GM23338 (cell line): ENCODE results near the gene HTR1E. TPM values are rescaled to one million over a fixed set of nuclear protein-coding genes. Genes with fewer than 3 reads are reported as not detected.

Experiments used
- ATAC-seq: fragments of 200-7000 bp; cut with Tn5 transposase; 3 replicates; pipeline ENCODE4 v1.9.1; 2020
- DNase-seq: peaks from one replicate; pipeline ENCODE4 v3.0.0-alpha.2; 2015; ENCODE audit warnings: low spot score
- H2AFZ ChIP-seq: fragments of 200-600 bp; sonication (generic); 2 replicates; pipeline ENCODE4 v1.8.0; 2016; ENCODE audit warnings: antibody characterized with exemption, mild to moderate bottlenecking, moderate library complexity
- H3F3A ChIP-seq: fragments of 200-600 bp; sonication (generic); replicated peaks from 2 replicates; pipeline ENCODE4 v1.8.0; 2017; ENCODE audit warnings: antibody characterized with exemption, mixed run types, low read depth
- H3K27ac ChIP-seq: fragments of 200-600 bp; sonication (generic); 2 replicates; pipeline ENCODE4 v1.6.1; 2016; ENCODE audit warnings: low read depth
- H3K27me3 ChIP-seq: fragments of 200-600 bp; sonication (generic); 2 replicates; pipeline ENCODE4 v1.8.0; 2016; ENCODE audit warnings: mild to moderate bottlenecking, mixed run types, moderate library complexity; ENCODE audit not compliant: insufficient read depth
- H3K36me3 ChIP-seq: fragments of 200-600 bp; sonication (generic); 2 replicates; pipeline ENCODE4 v1.8.0; 2016; ENCODE audit warnings: mild to moderate bottlenecking; ENCODE audit not compliant: insufficient read depth
- H3K4me1 ChIP-seq: fragments of 200-600 bp; sonication (generic); 2 replicates; pipeline ENCODE4 v1.8.0; 2016; ENCODE audit warnings: mild to moderate bottlenecking, moderate library complexity; ENCODE audit not compliant: insufficient read depth
- H3K4me2 ChIP-seq: fragments of 200-600 bp; sonication (generic); 2 replicates; pipeline ENCODE4 v1.7.1; 2017; ENCODE audit warnings: mixed run types
- H3K4me3 ChIP-seq: fragments of 200-600 bp; sonication (generic); 2 replicates; pipeline ENCODE4 v1.6.1; 2016; ENCODE audit warnings: mixed run types
- H3K79me2 ChIP-seq: fragments of 200-600 bp; sonication (generic); replicated peaks from 2 replicates; pipeline ENCODE4 v1.8.0; 2017; ENCODE audit warnings: mild to moderate bottlenecking; ENCODE audit not compliant: insufficient read depth
- H3K9me2 ChIP-seq: fragments of 200-600 bp; sonication (generic); 2 replicates; pipeline ENCODE4 v1.8.0; 2017; ENCODE audit not compliant: insufficient read depth
- H4K20me1 ChIP-seq: fragments of 200-600 bp; sonication (generic); replicated peaks from 2 replicates; pipeline ENCODE4 v1.8.0; 2017; ENCODE audit warnings: mild to moderate bottlenecking; ENCODE audit not compliant: insufficient read depth
- H3K27ac Mint-ChIP-seq: 2 replicates; pipeline ENCODE4 v1.8.0; 2020; ENCODE audit warnings: inconsistent platforms, mild to moderate bottlenecking, moderate library complexity, mixed read lengths
- H3K27me3 Mint-ChIP-seq: 3 replicates; pipeline ENCODE4 v1.8.0; 2022; ENCODE audit warnings: low read depth, mild to moderate bottlenecking, moderate library complexity, mixed read lengths, inconsistent platforms; ENCODE audit not compliant: insufficient read depth, poor library complexity
- H3K36me3 Mint-ChIP-seq: 3 replicates; pipeline ENCODE4 v1.8.0; 2021; ENCODE audit warnings: low read depth, mild to moderate bottlenecking, inconsistent platforms, moderate library complexity, mixed read lengths
- H3K4me1 Mint-ChIP-seq: 3 replicates; pipeline ENCODE4 v1.8.0; 2020; ENCODE audit warnings: mild to moderate bottlenecking, inconsistent platforms, mixed read lengths
- H3K4me3 Mint-ChIP-seq: 3 replicates; pipeline ENCODE4 v1.8.0; 2021; ENCODE audit warnings: moderate library complexity, mild to moderate bottlenecking, inconsistent platforms, mixed read lengths
- H3K9me3 Mint-ChIP-seq: 3 replicates; pipeline ENCODE4 v1.8.0; 2020; ENCODE audit warnings: moderate library complexity, mild to moderate bottlenecking, inconsistent platforms, mixed read lengths
- CREB1 ChIP-seq: fragments of 250-450 bp; sonication (Bioruptor Pico); IDR thresholded peaks from 2 replicates; pipeline ENCODE4 v1.5.0; 2020; ENCODE audit warnings: low read depth, mild to moderate bottlenecking, moderate library complexity
- CTCF ChIP-seq, 2 experiments: fragments of 200-600 bp in 1 of 2; sonication (generic) in 1 of 2; conservative IDR thresholded peaks; 2 replicates each; pipeline versions ENCODE4 v1.5.1 to v1.6.1; 2016 to 2017; ENCODE audit warnings: antibody characterized with exemption in 2 of 2, low read depth in 2 of 2, mild to moderate bottlenecking in 2 of 2, moderate library complexity in 1 of 2
- ETS1 ChIP-seq: IDR thresholded peaks from 2 replicates; pipeline ENCODE4 v1.6.1; 2016; ENCODE audit warnings: antibody characterized with exemption
- EZH2 ChIP-seq: fragments of 200-600 bp; sonication (generic); IDR thresholded peaks from one replicate; pipeline ENCODE4 v1.8.0; 2017; ENCODE audit warnings: antibody characterized with exemption, mild to moderate bottlenecking, low read depth; ENCODE audit not compliant: unreplicated experiment
- JUNB ChIP-seq: IDR thresholded peaks from one replicate; pipeline ENCODE4 v1.6.1; 2016; ENCODE audit warnings: antibody characterized with exemption; ENCODE audit not compliant: unreplicated experiment
- POLR2AphosphoS5 ChIP-seq: IDR thresholded peaks from 2 replicates; pipeline ENCODE4 v1.6.1; 2016; ENCODE audit warnings: antibody characterized with exemption, low read depth
- STAT1 ChIP-seq: IDR thresholded peaks from one replicate; pipeline ENCODE4 v1.6.1; 2016; ENCODE audit warnings: antibody characterized with exemption; ENCODE audit not compliant: unreplicated experiment
- ZNF114 ChIP-seq: fragments of 250-450 bp; sonication (Bioruptor Pico); IDR thresholded peaks from 2 replicates; pipeline ENCODE4 v1.5.0; 2020; ENCODE audit warnings: mild to moderate bottlenecking, moderate library complexity
- ZNF331 ChIP-seq: fragments of 250-450 bp; sonication (Bioruptor Pico); IDR thresholded peaks from 2 replicates; pipeline ENCODE4 v1.5.0; 2020; ENCODE audit warnings: low read depth, mild to moderate bottlenecking, moderate library complexity
- ZNF462 ChIP-seq: fragments of 250-450 bp; sonication (Bioruptor Pico); IDR thresholded peaks from 2 replicates; pipeline ENCODE4 v1.5.0; 2020; ENCODE audit warnings: mild to moderate bottlenecking, moderate library complexity
- polyA plus RNA-seq: library from polyadenylated mRNA; unstranded; fragments of >200 nt; fragmentation: Nextera tagmentation; extraction: Ambion mirVana; gene quantifications from 2 replicates; pipeline ENCODE4 v1.2.1, GENCODE V29; 2016
- total RNA-seq: library from RNA; depleted of rRNA; stranded (reverse); fragments of >200 nt; shearing (Covaris generic); gene quantifications from 2 replicates; pipeline ENCODE4 v1.2.3, GENCODE V29; 2014

HTR1E gene
- total and polyA plus RNA-seq, 2 experiments from 2014 or later = not detected

GRCh38 chr6:86973088-86973487 is 35.8 kb downstream of the HTR1E start:
- H3K9me3 Mint-ChIP-seq = no peaks in the 10 kb centered on the region; the same call in 2 of the 3 replicates
- Histone ChIP-seq H3K4me2 (no peak overlapping the region), H3K79me2 (no peaks in the 10 kb centered on the region), H3K4me3 (no peak overlapping the region), H3K36me3 (no peaks in the 10 kb centered on the region), H2AFZ (no peak overlapping the region), H3K27me3 (no peaks in the 10 kb centered on the region), H3K27ac (no peak overlapping the region), H4K20me1 (no peaks in the 10 kb centered on the region), H3K9me2 (0 out of 2 replicates have a peak, but pooled peaks cover 6% of the 10 kb centered on the region), H3K4me1 (no peaks in the 10 kb centered on the region), H3F3A (no peaks in the 10 kb centered on the region)
- H3K27me3 Mint-ChIP-seq = no peaks in the 10 kb centered on the region
- DNase-seq (no peak), ATAC-seq (no peak)
- TF ChIP-seq ZNF331 (CRISPR knock-in tag) = no peak
- no peak for TF ChIP-seq JUNB
- TF ChIP-seq ETS1 = no peak
- no peak for TF ChIP-seq CTCF (conservative IDR thresholded peaks at IDR 0.05; ENCODE audit: low read depth in 2 of 2)
- TF ChIP-seq CREB1 (CRISPR knock-in tag) = no peak
- no peak for TF ChIP-seq EZH2
- TF ChIP-seq STAT1 = no peak
- no peak overlapping the region for H3K4me3 Mint-ChIP-seq
- no peaks in the 10 kb centered on the region for H3K36me3 Mint-ChIP-seq
- H3K4me1 Mint-ChIP-seq = peaks cover 3% of the 10 kb centered on the region; the same call in 2 of the 3 replicates
- no peak overlapping the region for H3K27ac Mint-ChIP-seq

- no peak overlapping the region for H3K27ac ChIP-seq
- Mint-ChIP-seq H3K4me1 (peaks cover 16% of the 10 kb centered on the region), H3K4me3 (no peak overlapping the region), H3K36me3 (no peaks in the 10 kb centered on the region), H3K9me3 (no peaks in the 10 kb centered on the region; the same call in 1 of the 3 replicates), H3K27ac (no peak overlapping the region), H3K27me3 (peaks cover 1% of the 10 kb centered on the region)
- no peaks in the 10 kb centered on the region for H3K36me3 ChIP-seq
- no peak overlapping the region for H3K4me2 ChIP-seq
- peaks cover 12% of the 10 kb centered on the region; the same call in 1 of the 2 replicates for H3K4me1 ChIP-seq
- no peaks in the 10 kb centered on the region for H3K79me2 ChIP-seq
- H3K27me3 ChIP-seq = no peaks in the 10 kb centered on the region
- peaks cover 9% of the 10 kb centered on the region for H3K9me2 ChIP-seq
- H4K20me1 ChIP-seq = no peaks in the 10 kb centered on the region
- ATAC-seq = no peak
- no peak overlapping the region for H2AFZ ChIP-seq
- no peak overlapping the region for H3K4me3 ChIP-seq
- no peak for DNase-seq
- no peaks in the 10 kb centered on the region for H3F3A ChIP-seq
- TF ChIP-seq CTCF (conservative IDR thresholded peaks at IDR 0.05; ENCODE audit: low read depth in 2 of 2) (no peak), ZNF462 (no peak), STAT1 (no peak), ZNF114 (CRISPR knock-in tag) (no peak), POLR2AphosphoS5 (no peak), JUNB (no peak), CREB1 (CRISPR knock-in tag) (no peak)
Observed at GRCh38 chr6:86978251-86978650, 40.9 kb downstream of the HTR1E start.
